WTC11 (cell line): ENCODE measurements around the gene FBXL14. TPM values are rescaled to one million over a fixed set of nuclear protein-coding genes. Genes with fewer than 3 reads are reported as not detected.

Source experiments
- ATAC-seq: fragments of 200-7000 bp; cut with Tn5 transposase; 2 replicates; pipeline ENCODE4 v1.10.0; 2021; ENCODE audit warnings: mild to moderate bottlenecking, moderate library complexity
- CTCF ChIA-PET: fragments of 300-600 bp; sonication (Branson Sonifier 250); formaldehyde crosslinking; loops from one replicate; lab custom pipeline; 2021; ENCODE audit warnings: antibody characterized with exemption; lab: Charles Lee
- POLR2A ChIA-PET: fragments of 350-600 bp; sonication (Branson Sonifier 250); formaldehyde crosslinking; loops from one replicate; lab custom pipeline; 2021; ENCODE audit warnings: antibody characterized with exemption; lab: Charles Lee
- DNase-seq: peaks from one replicate; pipeline ENCODE4 v3.0.0; 2021; ENCODE audit warnings: low spot score
- H3K27ac Mint-ChIP-seq: 2 replicates; pipeline ENCODE4 v1.8.0; 2021; ENCODE audit warnings: mixed read lengths
- H3K27me3 Mint-ChIP-seq: 2 replicates; pipeline ENCODE4 v1.8.0; 2021; ENCODE audit warnings: low read depth, mild to moderate bottlenecking, moderate library complexity, mixed read lengths
- H3K36me3 Mint-ChIP-seq: 2 replicates; pipeline ENCODE4 v1.8.0; 2021; ENCODE audit warnings: mixed read lengths
- H3K4me1 Mint-ChIP-seq: 2 replicates; pipeline ENCODE4 v1.8.0; 2022; ENCODE audit warnings: mixed read lengths
- H3K4me3 Mint-ChIP-seq: 2 replicates; pipeline ENCODE4 v1.8.0; 2021; ENCODE audit warnings: mild to moderate bottlenecking, moderate library complexity, mixed read lengths
- H3K9me3 Mint-ChIP-seq: 2 replicates; pipeline ENCODE4 v1.8.0; 2021; ENCODE audit warnings: mixed read lengths
- ATF1 ChIP-seq: sonication (generic); formaldehyde crosslinking; IDR thresholded peaks from 2 replicates; pipeline ENCODE4 v1.8.1; 2023; ENCODE audit warnings: mild to moderate bottlenecking, moderate library complexity, missing genetic modification reagents
- CREB1 ChIP-seq: sonication (generic); formaldehyde crosslinking; IDR thresholded peaks from 2 replicates; pipeline ENCODE4 v1.8.0; 2023; ENCODE audit warnings: mild to moderate bottlenecking, missing genetic modification reagents
- EMX1 ChIP-seq: fragments of 250-450 bp; sonication (Bioruptor Pico); IDR thresholded peaks from 2 replicates; pipeline ENCODE4 v1.8.0; 2021; ENCODE audit warnings: mild to moderate bottlenecking
- ETV6 ChIP-seq: sonication (generic); formaldehyde crosslinking; IDR thresholded peaks from 2 replicates; pipeline ENCODE4 v1.8.1; 2022; ENCODE audit warnings: mild to moderate bottlenecking, missing genetic modification reagents
- FOXJ3 ChIP-seq: sonication (generic); formaldehyde crosslinking; IDR thresholded peaks from 2 replicates; pipeline ENCODE4 v1.9.0; 2021; ENCODE audit warnings: missing genetic modification reagents, mild to moderate bottlenecking, borderline replicate concordance
- FOXP1 ChIP-seq: sonication (generic); formaldehyde crosslinking; IDR thresholded peaks from 2 replicates; pipeline ENCODE4 v1.8.0; 2022; ENCODE audit warnings: missing genetic modification reagents, mild to moderate bottlenecking, moderate library complexity, borderline replicate concordance
- HMGA2 ChIP-seq: fragments of 250-450 bp; sonication (Bioruptor Pico); IDR thresholded peaks from 2 replicates; pipeline ENCODE4 v1.4.0; 2021; ENCODE audit warnings: mild to moderate bottlenecking, moderate library complexity
- IRF2 ChIP-seq: sonication (generic); formaldehyde crosslinking; IDR thresholded peaks from 2 replicates; pipeline ENCODE4 v1.8.0; 2022; ENCODE audit warnings: low read depth, missing genetic modification reagents, borderline replicate concordance
- KAT7 ChIP-seq: sonication (generic); formaldehyde crosslinking; IDR thresholded peaks from 2 replicates; pipeline ENCODE4 v1.8.1; 2023; ENCODE audit warnings: missing genetic modification reagents, mild to moderate bottlenecking, borderline replicate concordance
- NFYB ChIP-seq: sonication (generic); formaldehyde crosslinking; conservative IDR thresholded peaks from 2 replicates; pipeline ENCODE4 v1.8.0; 2022; ENCODE audit warnings: low read depth, missing genetic modification reagents
- NR1H2 ChIP-seq: sonication (generic); formaldehyde crosslinking; IDR thresholded peaks from 2 replicates; pipeline ENCODE4 v1.9.0; 2021; ENCODE audit warnings: mild to moderate bottlenecking, moderate library complexity, missing genetic modification reagents
- NR2C2 ChIP-seq: sonication (generic); formaldehyde crosslinking; IDR thresholded peaks from 2 replicates; pipeline ENCODE4 v1.8.0; 2022; ENCODE audit warnings: mild to moderate bottlenecking, missing genetic modification reagents
- PRRX2 ChIP-seq: fragments of 250-450 bp; sonication (Bioruptor Pico); IDR thresholded peaks from 2 replicates; pipeline ENCODE4 v1.8.0; 2021; ENCODE audit warnings: mild to moderate bottlenecking
- TEAD4 ChIP-seq: sonication (generic); formaldehyde crosslinking; IDR thresholded peaks from 2 replicates; pipeline ENCODE4 v1.8.0; 2022; ENCODE audit warnings: mild to moderate bottlenecking, missing genetic modification reagents
- TP53 ChIP-seq: sonication (generic); formaldehyde crosslinking; IDR thresholded peaks from 2 replicates; pipeline ENCODE4 v1.8.1; 2023; ENCODE audit warnings: mild to moderate bottlenecking, missing genetic modification reagents
- ZNF219 ChIP-seq: sonication (generic); formaldehyde crosslinking; IDR thresholded peaks from 2 replicates; pipeline ENCODE4 v1.8.0; 2023; ENCODE audit warnings: missing genetic modification reagents, mild to moderate bottlenecking, borderline replicate concordance
- ZNF232 ChIP-seq: sonication (generic); formaldehyde crosslinking; IDR thresholded peaks from 2 replicates; pipeline ENCODE4 v1.8.0; 2022; ENCODE audit warnings: mild to moderate bottlenecking, missing genetic modification reagents
- ZNF263 ChIP-seq: sonication (generic); formaldehyde crosslinking; IDR thresholded peaks from 2 replicates; pipeline ENCODE4 v1.8.1; 2022; ENCODE audit warnings: low read depth, mild to moderate bottlenecking, moderate library complexity, missing genetic modification reagents
- ZNF671 ChIP-seq: fragments of 250-450 bp; sonication (Bioruptor Pico); IDR thresholded peaks from 2 replicates; pipeline ENCODE4 v1.8.0; 2021; ENCODE audit warnings: mild to moderate bottlenecking
- total RNA-seq: library from RNA; stranded (reverse); gene quantifications from 3 replicates; pipeline ENCODE4 v1.2.3, GENCODE V29; 2021
- TF ChIP-seq, protein P1 (sequence below): sonication (generic); formaldehyde crosslinking; IDR thresholded peaks from 2 replicates; pipeline ENCODE4 v1.8.1; 2023; ENCODE audit warnings: mild to moderate bottlenecking, moderate library complexity, missing genetic modification reagents
- TF ChIP-seq, protein P2 (sequence below): sonication (generic); formaldehyde crosslinking; IDR thresholded peaks from 2 replicates; pipeline ENCODE4 v1.8.0; 2022; ENCODE audit warnings: mild to moderate bottlenecking, missing genetic modification reagents
- TF ChIP-seq, protein P3 (sequence below): sonication (generic); formaldehyde crosslinking; IDR thresholded peaks from 2 replicates; pipeline ENCODE4 v1.8.0; 2023; ENCODE audit warnings: missing genetic modification reagents
- TF ChIP-seq, protein P4 (sequence below): sonication (generic); formaldehyde crosslinking; conservative IDR thresholded peaks from 2 replicates; pipeline ENCODE4 v1.8.1; 2023; ENCODE audit warnings: mild to moderate bottlenecking, low read depth, missing genetic modification reagents, moderate library complexity
- TF ChIP-seq, protein P5 (sequence below): sonication (generic); formaldehyde crosslinking; IDR thresholded peaks from 2 replicates; pipeline ENCODE4 v1.8.1; 2022; ENCODE audit warnings: missing genetic modification reagents, borderline replicate concordance
- TF ChIP-seq, protein P6 (sequence below): sonication (generic); formaldehyde crosslinking; IDR thresholded peaks from 2 replicates; pipeline ENCODE4 v1.8.0; 2022; ENCODE audit warnings: missing genetic modification reagents
- TF ChIP-seq, protein P7 (sequence below): sonication (generic); formaldehyde crosslinking; IDR thresholded peaks from 2 replicates; pipeline ENCODE4 v1.8.1; 2022; ENCODE audit warnings: mild to moderate bottlenecking, moderate library complexity, missing genetic modification reagents

FBXL14 gene
- total RNA-seq, 1 experiment from 2014 or later, result 12.0 TPM

DNA sequence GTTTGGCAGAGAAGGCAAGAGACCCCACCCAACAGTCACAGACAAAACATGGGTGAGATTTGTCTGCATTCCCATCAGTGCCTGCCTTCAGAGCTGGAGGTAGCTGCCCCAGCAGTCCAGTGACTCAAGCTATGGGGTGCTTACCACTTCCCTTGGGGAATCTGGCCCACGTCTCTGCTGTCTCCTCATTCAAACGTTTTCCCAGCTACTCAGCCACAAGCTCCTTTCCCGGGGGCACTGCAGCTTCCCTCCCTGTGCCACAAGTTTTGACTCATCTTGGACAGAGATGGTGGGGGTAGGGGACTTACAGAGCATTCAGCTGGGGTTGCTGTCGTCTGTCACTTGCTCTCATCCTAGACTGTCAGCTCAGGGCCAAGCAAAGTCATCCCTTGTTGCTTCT lies 66.6 kb downstream of the FBXL14 start:
- Mint-ChIP-seq H3K27ac (no peak overlapping the region), H3K27me3 (peaks cover 74% of the 10 kb centered on the region), H3K36me3 (no peaks in the 10 kb centered on the region), H3K9me3 (no peaks in the 10 kb centered on the region), H3K4me1 (peaks cover 32% of the 10 kb centered on the region), H3K4me3 (no peak overlapping the region)
- TF ChIP-seq KAT7 (no peak), ETV6 (CRISPR knock-in tag) (no peak), TP53 (CRISPR knock-in tag) (no peak), IRF2 (CRISPR knock-in tag) (no peak), EMX1 (CRISPR knock-in tag) (no peak), ZNF232 (CRISPR knock-in tag) (no peak), TEAD4 (no peak), ATF1 (CRISPR knock-in tag) (no peak), FOXJ3 (no peak), ZNF671 (CRISPR knock-in tag) (no peak), PRRX2 (CRISPR knock-in tag) (no peak)
- TF ChIP-seq, protein P1, sequence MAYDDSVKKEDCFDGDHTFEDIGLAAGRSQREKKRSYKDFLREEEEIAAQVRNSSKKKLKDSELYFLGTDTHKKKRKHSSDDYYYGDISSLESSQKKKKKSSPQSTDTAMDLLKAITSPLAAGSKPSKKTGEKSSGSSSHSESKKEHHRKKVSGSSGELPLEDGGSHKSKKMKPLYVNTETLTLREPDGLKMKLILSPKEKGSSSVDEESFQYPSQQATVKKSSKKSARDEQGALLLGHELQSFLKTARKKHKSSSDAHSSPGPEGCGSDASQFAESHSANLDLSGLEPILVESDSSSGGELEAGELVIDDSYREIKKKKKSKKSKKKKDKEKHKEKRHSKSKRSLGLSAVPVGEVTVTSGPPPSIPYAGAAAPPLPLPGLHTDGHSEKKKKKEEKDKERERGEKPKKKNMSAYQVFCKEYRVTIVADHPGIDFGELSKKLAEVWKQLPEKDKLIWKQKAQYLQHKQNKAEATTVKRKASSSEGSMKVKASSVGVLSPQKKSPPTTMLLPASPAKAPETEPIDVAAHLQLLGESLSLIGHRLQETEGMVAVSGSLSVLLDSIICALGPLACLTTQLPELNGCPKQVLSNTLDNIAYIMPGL (CRISPR knock-in tag), result no peak
- TF ChIP-seq, protein P2, sequence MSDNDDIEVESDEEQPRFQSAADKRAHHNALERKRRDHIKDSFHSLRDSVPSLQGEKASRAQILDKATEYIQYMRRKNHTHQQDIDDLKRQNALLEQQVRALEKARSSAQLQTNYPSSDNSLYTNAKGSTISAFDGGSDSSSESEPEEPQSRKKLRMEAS, result no peak
- TF ChIP-seq, protein P3, sequence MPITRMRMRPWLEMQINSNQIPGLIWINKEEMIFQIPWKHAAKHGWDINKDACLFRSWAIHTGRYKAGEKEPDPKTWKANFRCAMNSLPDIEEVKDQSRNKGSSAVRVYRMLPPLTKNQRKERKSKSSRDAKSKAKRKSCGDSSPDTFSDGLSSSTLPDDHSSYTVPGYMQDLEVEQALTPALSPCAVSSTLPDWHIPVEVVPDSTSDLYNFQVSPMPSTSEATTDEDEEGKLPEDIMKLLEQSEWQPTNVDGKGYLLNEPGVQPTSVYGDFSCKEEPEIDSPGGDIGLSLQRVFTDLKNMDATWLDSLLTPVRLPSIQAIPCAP (CRISPR knock-in tag), result no peak
- TF ChIP-seq, protein P4, sequence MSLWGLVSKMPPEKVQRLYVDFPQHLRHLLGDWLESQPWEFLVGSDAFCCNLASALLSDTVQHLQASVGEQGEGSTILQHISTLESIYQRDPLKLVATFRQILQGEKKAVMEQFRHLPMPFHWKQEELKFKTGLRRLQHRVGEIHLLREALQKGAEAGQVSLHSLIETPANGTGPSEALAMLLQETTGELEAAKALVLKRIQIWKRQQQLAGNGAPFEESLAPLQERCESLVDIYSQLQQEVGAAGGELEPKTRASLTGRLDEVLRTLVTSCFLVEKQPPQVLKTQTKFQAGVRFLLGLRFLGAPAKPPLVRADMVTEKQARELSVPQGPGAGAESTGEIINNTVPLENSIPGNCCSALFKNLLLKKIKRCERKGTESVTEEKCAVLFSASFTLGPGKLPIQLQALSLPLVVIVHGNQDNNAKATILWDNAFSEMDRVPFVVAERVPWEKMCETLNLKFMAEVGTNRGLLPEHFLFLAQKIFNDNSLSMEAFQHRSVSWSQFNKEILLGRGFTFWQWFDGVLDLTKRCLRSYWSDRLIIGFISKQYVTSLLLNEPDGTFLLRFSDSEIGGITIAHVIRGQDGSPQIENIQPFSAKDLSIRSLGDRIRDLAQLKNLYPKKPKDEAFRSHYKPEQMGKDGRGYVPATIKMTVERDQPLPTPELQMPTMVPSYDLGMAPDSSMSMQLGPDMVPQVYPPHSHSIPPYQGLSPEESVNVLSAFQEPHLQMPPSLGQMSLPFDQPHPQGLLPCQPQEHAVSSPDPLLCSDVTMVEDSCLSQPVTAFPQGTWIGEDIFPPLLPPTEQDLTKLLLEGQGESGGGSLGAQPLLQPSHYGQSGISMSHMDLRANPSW (CRISPR knock-in tag), result no peak
- no peak for ATAC-seq
- ChIA-PET POLR2A (no interaction called here), CTCF (interaction anchor here (4.8 kb wide), 1 partner anchor 10 kb away, joined by 32 read pairs; no protein-coding TSS in a partner anchor)
- no peak for DNase-seq

DNA sequence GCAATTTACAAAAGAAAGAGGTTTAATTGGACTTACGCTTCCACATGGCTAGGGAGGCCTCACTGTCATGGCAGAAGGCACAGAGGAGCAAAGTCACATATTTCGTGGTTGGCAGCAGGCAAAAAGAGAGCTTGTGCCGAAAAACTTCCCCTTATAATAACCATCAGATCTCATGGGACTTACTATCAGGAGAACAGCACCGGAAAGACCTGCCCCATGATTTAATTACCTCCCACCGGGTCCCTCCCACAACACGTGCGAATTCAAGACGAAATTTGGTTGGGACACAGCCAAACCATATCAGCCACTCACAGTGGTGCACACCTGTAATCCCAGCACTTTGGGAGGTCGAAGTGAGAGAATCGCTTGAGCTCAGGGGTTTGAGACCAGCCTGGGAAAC lies 68.5 kb downstream of the FBXL14 start:
- TF ChIP-seq CREB1 (CRISPR knock-in tag) (no peak), ZNF219 (no peak), NR1H2 (no peak), FOXP1 (no peak), ZNF263 (CRISPR knock-in tag) (no peak), NFYB (CRISPR knock-in tag) (no peak), ZNF671 (CRISPR knock-in tag) (no peak), HMGA2 (CRISPR knock-in tag) (no peak), NR2C2 (CRISPR knock-in tag) (no peak), KAT7 (no peak), TEAD4 (no peak)
- TF ChIP-seq, protein P5, sequence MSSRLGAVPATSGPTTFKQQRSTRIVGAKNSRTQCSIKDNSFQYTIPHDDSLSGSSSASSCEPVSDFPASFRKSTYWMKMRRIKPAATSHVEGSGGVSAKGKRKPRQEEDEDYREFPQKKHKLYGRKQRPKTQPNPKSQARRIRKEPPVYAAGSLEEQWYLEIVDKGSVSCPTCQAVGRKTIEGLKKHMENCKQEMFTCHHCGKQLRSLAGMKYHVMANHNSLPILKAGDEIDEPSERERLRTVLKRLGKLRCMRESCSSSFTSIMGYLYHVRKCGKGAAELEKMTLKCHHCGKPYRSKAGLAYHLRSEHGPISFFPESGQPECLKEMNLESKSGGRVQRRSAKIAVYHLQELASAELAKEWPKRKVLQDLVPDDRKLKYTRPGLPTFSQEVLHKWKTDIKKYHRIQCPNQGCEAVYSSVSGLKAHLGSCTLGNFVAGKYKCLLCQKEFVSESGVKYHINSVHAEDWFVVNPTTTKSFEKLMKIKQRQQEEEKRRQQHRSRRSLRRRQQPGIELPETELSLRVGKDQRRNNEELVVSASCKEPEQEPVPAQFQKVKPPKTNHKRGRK (CRISPR knock-in tag), result no peak
- TF ChIP-seq, protein P6, sequence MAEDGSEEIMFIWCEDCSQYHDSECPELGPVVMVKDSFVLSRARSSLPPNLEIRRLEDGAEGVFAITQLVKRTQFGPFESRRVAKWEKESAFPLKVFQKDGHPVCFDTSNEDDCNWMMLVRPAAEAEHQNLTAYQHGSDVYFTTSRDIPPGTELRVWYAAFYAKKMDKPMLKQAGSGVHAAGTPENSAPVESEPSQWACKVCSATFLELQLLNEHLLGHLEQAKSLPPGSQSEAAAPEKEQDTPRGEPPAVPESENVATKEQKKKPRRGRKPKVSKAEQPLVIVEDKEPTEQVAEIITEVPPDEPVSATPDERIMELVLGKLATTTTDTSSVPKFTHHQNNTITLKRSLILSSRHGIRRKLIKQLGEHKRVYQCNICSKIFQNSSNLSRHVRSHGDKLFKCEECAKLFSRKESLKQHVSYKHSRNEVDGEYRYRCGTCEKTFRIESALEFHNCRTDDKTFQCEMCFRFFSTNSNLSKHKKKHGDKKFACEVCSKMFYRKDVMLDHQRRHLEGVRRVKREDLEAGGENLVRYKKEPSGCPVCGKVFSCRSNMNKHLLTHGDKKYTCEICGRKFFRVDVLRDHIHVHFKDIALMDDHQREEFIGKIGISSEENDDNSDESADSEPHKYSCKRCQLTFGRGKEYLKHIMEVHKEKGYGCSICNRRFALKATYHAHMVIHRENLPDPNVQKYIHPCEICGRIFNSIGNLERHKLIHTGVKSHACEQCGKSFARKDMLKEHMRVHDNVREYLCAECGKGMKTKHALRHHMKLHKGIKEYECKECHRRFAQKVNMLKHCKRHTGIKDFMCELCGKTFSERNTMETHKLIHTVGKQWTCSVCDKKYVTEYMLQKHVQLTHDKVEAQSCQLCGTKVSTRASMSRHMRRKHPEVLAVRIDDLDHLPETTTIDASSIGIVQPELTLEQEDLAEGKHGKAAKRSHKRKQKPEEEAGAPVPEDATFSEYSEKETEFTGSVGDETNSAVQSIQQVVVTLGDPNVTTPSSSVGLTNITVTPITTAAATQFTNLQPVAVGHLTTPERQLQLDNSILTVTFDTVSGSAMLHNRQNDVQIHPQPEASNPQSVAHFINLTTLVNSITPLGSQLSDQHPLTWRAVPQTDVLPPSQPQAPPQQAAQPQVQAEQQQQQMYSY (CRISPR knock-in tag), result no peak
- TF ChIP-seq, protein P7, sequence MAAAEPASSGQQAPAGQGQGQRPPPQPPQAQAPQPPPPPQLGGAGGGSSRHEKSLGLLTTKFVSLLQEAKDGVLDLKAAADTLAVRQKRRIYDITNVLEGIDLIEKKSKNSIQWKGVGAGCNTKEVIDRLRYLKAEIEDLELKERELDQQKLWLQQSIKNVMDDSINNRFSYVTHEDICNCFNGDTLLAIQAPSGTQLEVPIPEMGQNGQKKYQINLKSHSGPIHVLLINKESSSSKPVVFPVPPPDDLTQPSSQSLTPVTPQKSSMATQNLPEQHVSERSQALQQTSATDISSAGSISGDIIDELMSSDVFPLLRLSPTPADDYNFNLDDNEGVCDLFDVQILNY, result no peak
- TF ChIP-seq, all 79 proteins: peak for 0
- no peaks in the 10 kb centered on the region for H3K9me3 Mint-ChIP-seq
- ChIA-PET POLR2A (no interaction called here), CTCF (interaction anchor here (4.8 kb wide), 1 partner anchor 8 kb away, joined by 32 read pairs; no protein-coding TSS in a partner anchor)
- H3K4me3 Mint-ChIP-seq, result no peak overlapping the region
- no peak for ATAC-seq
- no peaks in the 10 kb centered on the region for H3K36me3 Mint-ChIP-seq
- peaks cover 56% of the 10 kb centered on the region for H3K27me3 Mint-ChIP-seq
- H3K4me1 Mint-ChIP-seq, result peaks cover 32% of the 10 kb centered on the region
- no peak for DNase-seq
- H3K27ac Mint-ChIP-seq, result no peak overlapping the region
